Esophagus muscularis mucosa (tissue), 4 donors: ENCODE measurements around the gene OTOG.

Experiments
- EP300 ChIP-seq: sonication (generic); formaldehyde crosslinking; IDR thresholded peaks from one replicate; pipeline ENCODE4 v1.6.1; 2017; ENCODE audit warnings: antibody characterized with exemption
- POLR2A ChIP-seq: fragments of 450-650 bp; IDR thresholded peaks from one replicate; pipeline ENCODE4 v1.6.1; 2017; ENCODE audit warnings: antibody characterized with exemption, moderate library complexity, mild to moderate bottlenecking, low read depth
- TF ChIP-seq, protein P1 (sequence below), 3 experiments: fragments of 200-600 bp in 2 of 3; fragments of 450-650 bp in 1 of 3; sonication (generic) in 2 of 3; IDR thresholded peaks; one replicate each; pipeline ENCODE4 v1.5.1; 2017 to 2019; ENCODE audit warnings: antibody characterized with exemption in 3 of 3, mild to moderate bottlenecking in 2 of 3, moderate library complexity in 1 of 3

DNA sequence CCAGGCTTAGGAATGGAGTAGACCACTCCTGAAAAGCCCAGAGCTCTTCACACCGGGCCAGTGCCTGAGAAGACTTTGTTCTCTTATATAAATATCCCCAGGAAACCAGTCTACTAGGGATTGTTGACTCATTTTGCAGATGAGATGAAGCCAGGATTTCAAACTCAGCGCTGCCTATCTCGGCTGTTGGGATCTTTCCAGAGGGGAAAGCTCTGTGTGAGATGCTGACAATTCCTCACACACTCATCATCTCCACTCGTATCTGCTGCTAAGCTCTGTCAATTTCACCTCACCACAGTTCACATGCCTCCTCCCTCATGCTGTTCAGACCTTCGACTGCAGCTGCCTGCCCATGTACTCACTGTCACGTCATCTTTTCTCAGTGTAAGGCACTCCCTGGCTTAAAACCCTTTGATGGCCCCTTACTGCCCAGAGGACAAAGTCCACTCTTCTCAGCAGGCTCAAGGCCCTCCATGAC lies 15.4 kb upstream of the OTOG start:
- TF ChIP-seq EP300, result no peak
- TF ChIP-seq, protein P1, sequence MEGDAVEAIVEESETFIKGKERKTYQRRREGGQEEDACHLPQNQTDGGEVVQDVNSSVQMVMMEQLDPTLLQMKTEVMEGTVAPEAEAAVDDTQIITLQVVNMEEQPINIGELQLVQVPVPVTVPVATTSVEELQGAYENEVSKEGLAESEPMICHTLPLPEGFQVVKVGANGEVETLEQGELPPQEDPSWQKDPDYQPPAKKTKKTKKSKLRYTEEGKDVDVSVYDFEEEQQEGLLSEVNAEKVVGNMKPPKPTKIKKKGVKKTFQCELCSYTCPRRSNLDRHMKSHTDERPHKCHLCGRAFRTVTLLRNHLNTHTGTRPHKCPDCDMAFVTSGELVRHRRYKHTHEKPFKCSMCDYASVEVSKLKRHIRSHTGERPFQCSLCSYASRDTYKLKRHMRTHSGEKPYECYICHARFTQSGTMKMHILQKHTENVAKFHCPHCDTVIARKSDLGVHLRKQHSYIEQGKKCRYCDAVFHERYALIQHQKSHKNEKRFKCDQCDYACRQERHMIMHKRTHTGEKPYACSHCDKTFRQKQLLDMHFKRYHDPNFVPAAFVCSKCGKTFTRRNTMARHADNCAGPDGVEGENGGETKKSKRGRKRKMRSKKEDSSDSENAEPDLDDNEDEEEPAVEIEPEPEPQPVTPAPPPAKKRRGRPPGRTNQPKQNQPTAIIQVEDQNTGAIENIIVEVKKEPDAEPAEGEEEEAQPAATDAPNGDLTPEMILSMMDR (IDR thresholded peaks at IDR 0.05), result no peak
- TF ChIP-seq POLR2A, result no peak
